Mammary epithelial cell (primary cell): ENCODE measurements around the gene LOC101059915.
"Not testable (repeated sequence)": the region's sequence is repeated elsewhere in the genome, so short reads cannot be mapped to it uniquely, and the experiment has no call there.

ENCODE experiments used
- EZH2 ChIP-seq: IDR thresholded peaks from 2 replicates; pipeline ENCODE4 v1.6.1; 2012; ENCODE audit warnings: low read length, inconsistent platforms, borderline replicate concordance
- TF ChIP-seq, protein P1 (sequence below), 2 donors: IDR thresholded peaks in 1 of 2; conservative IDR thresholded peaks in 1 of 2; 2 replicates each; pipeline ENCODE4 v1.5.1; 2011 to 2012; ENCODE audit warnings: inconsistent platforms in 2 of 2, low read length in 2 of 2, mild to moderate bottlenecking in 2 of 2, control low read depth in 1 of 2, low read depth in 1 of 2; ENCODE audit not compliant: insufficient read depth in 1 of 2; ENCODE audit errors: extremely low read depth in 1 of 2

DNA sequence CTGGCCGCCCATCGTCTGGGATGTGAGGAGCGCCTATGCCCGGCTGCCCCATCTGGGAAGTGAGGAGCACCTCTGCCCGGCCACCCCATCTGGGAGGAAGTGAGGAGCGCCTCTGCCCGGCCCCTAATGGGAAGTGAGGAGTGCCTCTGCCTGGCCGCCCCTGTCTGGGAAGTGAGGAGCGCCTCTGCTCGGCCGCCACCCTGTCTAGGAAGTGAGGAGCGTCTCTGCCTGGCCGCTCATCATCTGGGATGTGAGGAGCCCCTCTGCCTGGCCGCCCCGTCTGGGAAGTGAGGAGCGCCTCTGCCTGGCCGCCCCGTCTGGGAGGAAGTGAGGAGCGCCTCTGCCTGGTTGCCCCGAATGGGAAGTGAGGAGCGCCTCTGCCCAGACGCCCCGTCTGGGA is 8.3 kb downstream of the LOC101059915 start:
- not testable (repeated sequence) for TF ChIP-seq EZH2
- TF ChIP-seq, protein P1, sequence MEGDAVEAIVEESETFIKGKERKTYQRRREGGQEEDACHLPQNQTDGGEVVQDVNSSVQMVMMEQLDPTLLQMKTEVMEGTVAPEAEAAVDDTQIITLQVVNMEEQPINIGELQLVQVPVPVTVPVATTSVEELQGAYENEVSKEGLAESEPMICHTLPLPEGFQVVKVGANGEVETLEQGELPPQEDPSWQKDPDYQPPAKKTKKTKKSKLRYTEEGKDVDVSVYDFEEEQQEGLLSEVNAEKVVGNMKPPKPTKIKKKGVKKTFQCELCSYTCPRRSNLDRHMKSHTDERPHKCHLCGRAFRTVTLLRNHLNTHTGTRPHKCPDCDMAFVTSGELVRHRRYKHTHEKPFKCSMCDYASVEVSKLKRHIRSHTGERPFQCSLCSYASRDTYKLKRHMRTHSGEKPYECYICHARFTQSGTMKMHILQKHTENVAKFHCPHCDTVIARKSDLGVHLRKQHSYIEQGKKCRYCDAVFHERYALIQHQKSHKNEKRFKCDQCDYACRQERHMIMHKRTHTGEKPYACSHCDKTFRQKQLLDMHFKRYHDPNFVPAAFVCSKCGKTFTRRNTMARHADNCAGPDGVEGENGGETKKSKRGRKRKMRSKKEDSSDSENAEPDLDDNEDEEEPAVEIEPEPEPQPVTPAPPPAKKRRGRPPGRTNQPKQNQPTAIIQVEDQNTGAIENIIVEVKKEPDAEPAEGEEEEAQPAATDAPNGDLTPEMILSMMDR (conservative IDR thresholded peaks at IDR 0.05 in 1 of 2, IDR thresholded peaks at IDR 0.05 in 1 of 2; ENCODE audit: extremely low read depth in 1 of 2, insufficient read depth in 1 of 2, low read depth in 1 of 2, low read length in 2 of 2) = not testable (repeated sequence)
